GM19372 (cell line): ENCODE results near the gene NDUFS4.
A peak's percentile ranks its signal among the peaks of the same experiment; 100 is the strongest.
"Not testable (repeated sequence)": the region's sequence is repeated elsewhere in the genome, so short reads cannot be mapped to it uniquely, and the experiment has no call there.

Experiments used
- ATAC-seq: cut with Tn5 transposase; IDR thresholded peaks from one replicate; pipeline ENCODE4 v1.9.1; 2021; ENCODE audit warnings: mild to moderate bottlenecking, low read depth, moderate library complexity; ENCODE audit not compliant: unreplicated experiment

NDUFS4 gene

DNA sequence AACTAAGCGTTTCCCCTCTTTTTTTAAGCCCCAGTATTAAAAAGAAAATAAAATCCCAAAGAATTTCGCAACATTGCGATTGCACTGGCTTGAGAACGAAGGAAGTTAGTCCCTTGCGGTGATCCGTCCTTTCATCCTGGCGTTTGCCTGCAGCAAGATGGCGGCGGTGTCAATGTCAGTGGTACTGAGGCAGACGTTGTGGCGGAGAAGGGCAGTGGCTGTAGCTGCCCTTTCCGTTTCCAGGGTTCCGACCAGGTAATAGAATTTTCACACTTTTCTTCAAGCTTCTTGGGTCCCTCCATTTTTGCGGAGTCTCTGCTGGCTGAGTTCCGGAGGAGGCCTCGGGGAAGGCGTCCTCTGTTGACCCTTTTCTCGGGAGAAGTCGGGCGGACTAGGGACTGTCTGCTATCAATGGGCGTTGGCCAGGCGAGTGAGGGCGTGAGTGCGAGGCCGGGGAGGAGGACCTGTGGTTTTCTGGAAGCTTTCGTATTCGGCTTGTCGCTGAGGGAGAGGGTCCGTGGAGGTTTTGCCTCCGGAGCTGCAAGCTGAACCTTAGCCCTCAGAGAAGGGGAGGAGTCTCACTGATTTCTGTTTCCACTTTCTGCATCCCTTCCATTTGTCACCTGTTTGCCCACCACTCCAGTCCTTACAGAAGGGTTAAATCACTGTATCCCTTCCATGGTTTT is at the start of gene NDUFS4:
Gene NDUFS4, plus strand, starts transcription at position 134 of the 686 bp plus-strand sequence. Its CDS starts 24 bp downstream, at position 158.
- ATAC-seq = peak; percentile 93

DNA sequence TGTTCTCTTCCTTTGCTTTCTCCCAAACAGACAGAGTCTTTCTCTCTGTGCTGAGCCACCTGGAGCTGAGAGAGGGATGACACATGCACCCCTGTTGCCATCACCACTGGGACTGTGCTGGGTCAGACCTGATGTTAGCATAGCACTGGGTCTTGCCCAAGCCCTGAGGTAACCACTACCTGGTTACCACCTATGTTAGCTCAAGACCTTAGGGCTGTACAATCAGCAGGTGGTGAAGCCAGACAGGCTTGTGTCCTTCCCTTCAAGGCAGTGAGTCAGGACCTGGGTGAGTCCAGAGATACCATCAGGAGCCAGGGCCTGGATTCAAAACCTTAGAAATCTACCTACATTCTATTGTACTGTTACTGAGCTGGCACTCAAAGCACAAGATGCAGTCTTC is 47.9 kb upstream of the NDUFS4 start:
- ATAC-seq = no peak

DNA sequence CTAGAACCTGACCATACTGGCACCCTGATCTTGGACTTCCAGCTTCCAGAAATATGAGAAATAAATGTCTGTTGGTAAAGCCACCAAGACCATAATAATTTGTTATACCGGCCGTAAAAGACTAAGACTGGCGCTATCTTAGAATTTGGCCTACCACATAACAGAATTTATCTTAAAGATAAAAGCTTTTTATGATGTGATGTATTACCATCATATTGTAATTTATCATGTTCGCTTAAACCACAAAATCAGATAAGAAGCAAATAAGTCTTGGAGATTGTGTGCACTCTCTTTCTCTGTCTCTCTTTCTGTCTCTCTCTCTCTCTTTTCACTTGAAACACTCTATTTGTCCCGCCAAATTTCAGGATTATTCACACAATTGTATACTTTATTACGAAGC is 44.5 kb upstream of the NDUFS4 start:
- ATAC-seq = no peak

DNA sequence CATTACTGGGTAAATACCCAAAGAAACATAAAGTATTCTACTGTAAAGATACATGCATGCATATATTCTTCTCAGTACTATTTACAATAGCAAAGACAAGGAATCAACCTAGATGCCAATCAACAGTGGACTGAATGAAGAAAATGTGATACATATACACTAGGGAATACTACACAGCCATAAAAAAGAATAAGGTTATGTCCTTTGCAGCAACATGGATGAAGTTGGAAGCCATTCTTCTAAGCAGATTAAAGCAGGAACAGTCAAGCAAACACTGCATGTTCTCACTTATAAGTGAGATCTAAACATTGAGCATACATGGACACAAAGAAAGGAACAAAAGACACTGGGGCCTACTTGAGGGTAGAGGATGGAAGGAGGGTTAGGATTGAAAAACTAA is 39.6 kb upstream of the NDUFS4 start:
- no peak for ATAC-seq

DNA sequence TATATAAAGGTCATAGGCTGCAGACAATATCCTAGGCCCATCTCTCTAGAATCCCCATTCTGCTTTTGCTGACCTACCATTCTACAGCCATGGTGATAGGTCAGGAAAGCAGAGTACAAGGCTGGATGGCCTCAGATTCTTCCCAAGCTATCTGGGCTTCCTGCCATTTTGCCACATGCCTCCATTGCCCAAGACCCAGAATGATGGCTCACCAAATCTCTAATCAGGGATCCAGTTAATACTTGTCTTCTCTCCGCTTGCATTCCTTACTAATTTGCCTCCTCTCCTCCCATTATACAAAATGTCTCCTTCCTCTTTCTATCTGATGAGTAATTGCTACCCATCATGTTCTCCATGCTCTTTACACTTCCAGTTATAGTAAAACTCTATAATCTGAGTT is 22.7 kb upstream of the NDUFS4 start:
- ATAC-seq = no peak

DNA sequence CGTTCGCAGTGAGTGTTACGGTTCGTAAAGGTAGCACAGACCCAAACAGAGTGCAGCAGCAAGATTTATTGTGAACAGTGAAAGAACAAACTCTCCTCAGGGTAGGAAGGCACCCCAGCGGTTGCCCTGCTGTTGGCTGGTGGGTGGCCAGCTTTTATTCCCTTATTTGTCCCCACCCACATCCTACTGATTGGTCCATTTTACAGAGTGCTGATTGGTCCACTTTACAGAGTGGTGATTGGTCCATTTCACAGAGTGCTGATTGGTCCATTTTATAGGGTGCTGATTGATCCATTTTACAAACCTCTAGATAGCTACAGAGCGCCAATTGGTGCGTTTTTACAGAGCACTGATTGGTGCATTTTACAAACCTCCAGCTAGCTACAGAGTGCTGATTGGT is 19.7 kb upstream of the NDUFS4 start:
- not testable (repeated sequence) for ATAC-seq

DNA sequence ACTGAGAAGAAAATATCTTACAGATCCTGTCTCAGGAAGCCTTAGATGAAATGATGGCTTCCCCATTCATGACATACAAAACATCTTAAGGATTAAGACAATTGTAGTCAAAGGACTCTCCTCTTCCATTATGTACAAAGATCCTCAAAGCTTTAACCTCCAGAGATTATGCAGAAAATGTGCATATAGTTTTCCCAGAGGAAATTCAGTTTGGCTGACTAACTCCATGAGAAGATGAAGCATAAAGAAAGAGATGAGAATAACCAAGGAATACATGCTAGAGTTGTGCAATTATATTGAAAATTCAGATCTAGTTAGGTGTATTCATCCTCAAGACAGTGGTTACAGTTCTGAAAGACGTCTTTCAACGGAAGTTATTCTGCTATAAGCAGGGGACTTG is 18.6 kb upstream of the NDUFS4 start:
- no peak for ATAC-seq

DNA sequence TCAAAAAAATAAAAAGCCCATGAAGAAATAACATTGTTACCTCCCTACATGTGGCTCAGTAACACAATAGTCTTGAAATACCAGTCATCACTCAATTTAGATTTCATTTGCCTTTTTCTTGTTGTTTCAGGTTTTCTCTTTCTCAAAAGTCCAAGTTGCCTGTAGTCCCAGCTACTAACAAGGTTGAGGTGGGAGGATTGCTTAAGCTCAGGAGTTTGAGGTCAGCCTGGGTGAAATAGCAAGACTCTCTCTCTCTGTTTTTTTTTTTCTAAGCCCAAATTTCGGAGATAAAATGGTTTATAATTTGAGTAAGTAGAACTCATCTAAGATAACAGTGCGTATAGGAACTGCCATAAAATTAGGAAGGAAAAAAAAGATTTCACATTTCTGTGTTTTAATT is 17.5 kb upstream of the NDUFS4 start:
- no peak for ATAC-seq

DNA sequence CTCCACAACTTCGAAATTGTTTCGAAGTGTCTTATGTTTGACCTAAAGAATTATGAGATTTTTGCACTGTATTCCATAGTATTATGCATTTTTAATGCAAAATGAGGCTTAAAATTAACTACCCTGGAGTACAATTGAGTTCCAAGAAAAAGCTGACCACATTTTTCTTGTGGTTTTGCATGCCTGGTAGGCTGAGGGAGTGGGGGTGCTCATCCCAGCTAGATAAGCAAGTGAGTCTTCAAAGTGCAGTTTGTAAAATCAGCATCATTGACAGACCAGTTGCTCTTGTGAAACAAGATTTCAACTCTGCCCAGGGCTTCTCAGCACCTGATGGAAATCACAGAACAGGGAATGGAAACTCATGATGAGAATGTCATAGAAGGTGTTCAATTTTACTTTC is 17.0 kb upstream of the NDUFS4 start:
- no peak for ATAC-seq

DNA sequence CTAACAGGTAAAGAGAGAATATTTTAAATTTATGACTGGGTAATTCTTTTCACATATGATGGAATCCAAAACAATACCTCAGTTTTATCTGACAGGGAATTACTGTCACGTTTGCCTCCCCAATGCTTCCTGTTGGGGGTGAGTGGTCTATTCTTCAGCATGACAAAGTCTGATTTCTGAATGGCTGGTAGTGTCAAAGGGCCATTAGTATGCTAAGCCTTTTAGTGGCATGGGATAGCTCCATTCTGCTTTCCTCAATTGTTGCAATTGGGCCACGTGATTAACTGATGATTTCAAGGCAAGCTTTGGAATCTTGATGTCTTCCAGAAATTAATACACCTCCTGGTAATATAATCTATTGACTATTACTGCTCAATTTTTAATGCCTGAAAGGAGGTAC is 14.7 kb upstream of the NDUFS4 start:
- ATAC-seq = no peak

DNA sequence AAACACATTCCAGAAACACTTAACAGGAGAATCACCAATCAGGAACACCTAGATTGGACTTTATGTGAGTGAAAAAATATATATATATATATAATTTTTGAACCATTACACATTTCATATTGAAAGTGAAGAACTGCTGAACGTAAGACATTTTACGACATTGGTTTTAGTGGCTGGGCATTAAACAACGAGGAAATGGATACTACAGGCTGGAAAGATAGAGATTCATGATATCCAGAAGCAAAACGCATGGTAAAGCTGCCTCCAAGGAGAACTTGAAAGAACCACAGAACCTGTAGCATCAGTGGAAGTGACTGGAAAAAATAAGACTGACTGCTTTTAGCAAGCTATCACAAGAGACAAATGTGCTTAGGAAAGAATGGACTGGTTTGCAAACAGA is 13.2 kb upstream of the NDUFS4 start:
- no peak for ATAC-seq

DNA sequence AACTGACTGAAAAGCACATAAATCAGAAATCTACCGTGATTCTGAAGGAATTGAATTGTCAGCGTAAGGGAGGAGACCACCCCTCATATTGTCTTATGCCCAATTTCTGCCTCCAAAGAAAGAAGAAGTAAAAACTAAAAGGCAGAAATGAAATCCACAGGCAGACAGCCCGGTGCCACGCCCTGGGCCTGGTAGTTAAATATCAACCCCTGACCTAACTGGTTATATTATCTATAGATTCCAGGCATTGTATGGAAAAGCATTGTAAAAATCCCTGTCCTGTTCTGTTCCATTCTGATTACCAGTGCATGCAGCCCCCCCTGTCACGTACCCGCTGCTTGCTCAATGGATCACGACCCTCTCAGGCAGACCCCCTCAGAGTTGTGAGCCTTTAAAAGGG is 11.9 kb upstream of the NDUFS4 start:
- ATAC-seq = not testable (repeated sequence)

DNA sequence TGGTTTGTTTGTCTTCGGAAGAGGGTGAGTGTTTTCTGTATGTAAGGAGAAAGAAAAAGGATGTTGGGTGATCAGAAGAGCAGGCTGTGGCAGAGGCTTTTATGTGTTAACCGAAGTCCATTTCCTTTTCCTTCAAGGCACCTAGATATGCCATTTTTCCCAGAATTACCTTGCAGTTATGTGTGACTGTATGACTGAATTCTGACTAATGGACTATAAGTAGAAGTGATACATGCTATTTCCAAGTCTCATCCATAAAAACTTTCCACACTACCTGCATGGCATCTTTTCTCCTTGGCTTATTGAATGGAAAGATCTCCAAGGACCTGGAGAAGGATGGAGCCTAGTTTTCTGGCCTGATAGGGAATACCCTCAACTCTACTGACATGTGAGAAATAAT is 10.6 kb upstream of the NDUFS4 start:
- ATAC-seq = no peak

DNA sequence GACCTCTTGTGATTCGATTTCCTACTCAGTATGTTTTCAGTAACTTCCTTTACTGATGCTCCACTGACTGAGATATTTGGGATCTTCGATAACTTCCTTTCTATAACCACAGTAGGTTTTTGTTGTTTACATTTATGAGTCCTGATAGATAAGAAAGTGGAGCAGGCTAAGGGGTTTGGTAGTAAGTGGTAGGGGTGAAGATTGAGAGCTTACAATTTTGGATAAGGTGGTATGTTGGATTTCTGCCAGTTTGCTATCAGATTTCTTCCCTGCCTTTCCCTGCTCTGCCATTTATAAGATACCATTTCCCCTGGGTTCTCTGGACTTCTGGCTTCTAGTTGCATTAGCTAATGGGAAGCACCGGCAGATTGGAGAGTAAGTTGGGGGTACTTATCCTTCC is 7.9 kb upstream of the NDUFS4 start:
- no peak for ATAC-seq

DNA sequence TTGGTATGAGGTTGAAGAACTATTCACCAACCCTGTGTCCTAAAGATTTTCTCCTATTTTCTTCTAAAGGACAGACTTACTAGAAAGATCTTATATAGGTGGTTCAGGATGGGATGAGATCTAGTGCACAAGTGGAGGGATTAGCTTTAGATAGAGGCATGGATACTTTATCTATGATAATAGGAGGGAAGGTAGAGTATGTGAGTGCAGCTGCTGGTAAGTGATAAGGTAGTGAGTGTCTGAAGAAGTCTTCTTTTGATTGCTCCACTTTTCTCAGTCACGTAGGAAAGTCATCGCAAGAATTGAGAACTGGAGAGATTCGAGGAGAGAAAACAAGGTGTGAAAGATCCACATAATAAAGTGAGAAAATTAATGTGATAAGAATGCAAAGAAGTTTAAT is 6.0 kb upstream of the NDUFS4 start:
- ATAC-seq = no peak

DNA sequence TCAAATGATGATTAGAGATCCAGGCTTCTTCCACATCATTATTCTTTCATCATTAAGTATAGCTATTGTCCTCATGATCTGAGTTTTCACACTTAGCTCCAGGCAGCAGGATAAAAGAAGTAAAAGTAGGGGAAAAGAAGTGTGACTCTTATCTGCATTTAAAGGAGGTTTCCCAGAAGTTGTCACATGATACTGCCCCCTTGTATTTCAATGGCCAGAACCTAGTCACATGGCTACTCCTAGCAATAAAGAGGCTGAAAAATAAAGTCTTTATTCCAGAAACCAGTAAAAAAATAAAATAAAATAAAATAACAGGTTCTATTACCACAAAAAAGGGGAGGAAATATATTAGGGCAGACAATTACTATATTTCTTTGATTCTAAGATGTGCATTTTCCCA is 5.3 kb upstream of the NDUFS4 start:
- no peak for ATAC-seq

DNA sequence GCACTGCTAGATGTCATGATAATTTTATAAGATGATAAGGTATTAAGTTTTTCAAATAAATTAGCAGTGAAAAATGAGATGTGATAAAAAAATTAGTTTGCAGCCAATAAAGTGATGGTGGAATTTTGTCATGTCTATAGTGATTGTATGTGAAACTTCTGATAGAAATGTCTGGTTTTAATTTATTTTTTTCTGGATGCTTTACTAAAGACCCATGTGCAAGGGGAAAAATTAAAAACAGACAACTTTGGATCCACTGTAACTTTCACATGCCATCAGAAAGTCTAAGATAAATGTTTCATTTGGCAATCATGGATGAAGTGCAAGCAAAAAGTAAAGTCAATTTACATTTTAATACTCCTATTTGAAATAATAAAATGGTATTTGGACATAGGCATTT is 4.4 kb upstream of the NDUFS4 start:
- no peak for ATAC-seq

DNA sequence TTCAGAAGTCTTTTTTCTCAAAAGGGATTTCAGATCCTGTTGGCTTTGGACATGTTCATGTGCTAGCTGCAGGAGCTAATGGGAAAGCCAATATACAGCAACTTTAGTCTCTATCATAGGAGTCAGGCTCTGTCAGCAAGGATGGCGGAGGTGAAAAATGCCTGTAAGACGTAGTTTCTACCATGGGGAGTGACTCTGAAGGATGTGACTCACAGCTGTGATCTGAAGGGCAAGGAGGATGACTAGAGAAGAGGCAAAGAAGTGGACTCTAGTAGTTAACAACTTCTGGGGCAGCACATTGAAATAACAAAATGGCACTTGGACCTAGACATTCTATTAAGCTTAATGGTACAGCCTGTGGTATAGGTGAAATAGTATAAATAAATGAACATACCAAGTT is 3.1 kb upstream of the NDUFS4 start:
- ATAC-seq = no peak

DNA sequence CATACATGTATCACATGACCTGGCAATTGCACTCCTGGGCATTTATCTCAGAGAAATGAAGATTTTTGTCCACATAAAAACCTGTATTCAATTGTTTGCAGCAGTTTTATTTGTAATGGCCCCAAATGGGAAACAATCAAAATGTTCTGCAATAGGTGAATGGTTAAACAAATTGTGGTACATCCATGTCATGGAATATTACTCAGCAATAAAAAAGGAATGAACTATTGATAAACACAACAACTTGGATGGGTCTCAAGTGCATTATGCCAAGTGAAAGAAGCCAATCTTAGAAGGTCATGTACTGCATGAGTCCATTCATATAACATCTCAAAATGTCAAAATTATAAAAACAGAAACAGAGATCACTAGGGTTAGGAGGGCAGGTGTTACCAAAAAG is 1.5 kb upstream of the NDUFS4 start:
- no peak for ATAC-seq

DNA sequence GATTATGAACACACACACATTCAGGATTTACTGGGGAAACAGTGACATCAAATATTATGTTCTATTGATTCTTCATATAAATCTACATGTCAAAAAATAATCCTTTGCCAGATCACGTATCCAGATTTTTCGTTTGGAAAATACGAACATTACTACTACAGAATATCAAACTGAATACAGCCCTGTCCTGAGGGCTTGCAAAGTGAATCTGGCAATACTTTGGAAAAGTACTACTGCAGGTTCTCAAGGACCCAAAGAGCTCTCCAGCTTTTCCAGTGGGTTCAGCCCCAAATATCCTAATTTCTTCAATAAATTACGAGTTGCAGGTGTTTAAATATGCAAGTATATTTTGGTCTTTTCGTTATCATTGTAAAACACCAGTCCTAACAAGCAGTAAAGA is 411 bp upstream of the NDUFS4 start:
- ATAC-seq = peak; percentile 21

DNA sequence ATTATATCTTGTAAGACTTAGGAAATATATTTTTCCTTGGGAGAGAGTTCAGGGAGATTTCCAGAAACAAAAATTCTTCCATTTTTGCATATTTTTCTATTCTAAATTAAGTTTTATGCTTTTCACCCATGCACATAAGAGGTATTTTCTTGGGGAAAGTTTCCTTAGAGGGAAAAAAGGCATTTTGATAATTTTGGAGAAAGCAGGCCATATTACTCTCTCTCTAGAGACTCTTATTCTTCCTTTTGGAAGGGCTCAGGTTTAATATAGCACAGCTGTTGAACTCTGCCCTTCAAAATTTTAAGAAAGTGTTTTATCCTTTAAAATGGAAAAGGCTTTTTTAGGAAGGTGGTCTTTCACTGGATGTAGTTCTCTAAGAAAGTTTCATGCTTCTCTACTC is 8.0 kb downstream of the NDUFS4 start:
- no peak for ATAC-seq

DNA sequence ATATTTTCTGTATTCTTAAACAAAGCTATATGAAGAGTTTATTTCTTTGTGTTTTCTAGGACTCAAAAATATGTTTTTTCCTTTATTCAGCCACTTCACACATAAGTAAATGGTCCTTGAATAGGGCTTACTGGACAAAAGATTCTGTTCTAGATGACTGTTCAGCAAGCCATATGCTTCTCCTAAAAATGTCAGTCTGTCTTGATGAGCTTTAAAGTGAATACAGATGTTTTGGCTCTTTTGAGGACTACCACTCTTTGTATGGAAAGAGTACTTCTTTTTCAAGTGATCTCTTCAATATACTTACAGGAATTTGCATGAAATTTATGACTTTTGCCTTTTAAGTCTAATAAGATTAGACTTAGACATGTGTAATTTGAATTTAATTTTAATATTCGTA is 8.4 kb downstream of the NDUFS4 start:
- ATAC-seq = no peak

DNA sequence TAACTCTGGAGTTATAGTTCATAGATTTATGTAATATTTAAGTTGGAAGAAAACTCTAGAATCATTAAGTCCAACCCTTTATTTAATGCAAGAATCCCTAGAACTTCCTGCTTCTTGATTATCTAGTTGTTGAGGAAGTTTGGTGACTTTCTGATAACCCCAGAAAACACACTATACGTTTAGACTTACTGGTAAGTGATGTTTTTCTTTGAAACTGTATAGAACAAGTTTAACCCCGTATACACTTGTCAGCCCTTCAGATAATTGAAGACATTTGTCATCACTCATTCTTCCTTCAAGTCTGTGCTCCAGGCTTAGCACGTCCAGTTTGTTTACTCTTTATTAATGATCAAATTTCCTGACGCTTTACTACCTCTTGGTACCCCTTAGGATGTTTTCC is 9.0 kb downstream of the NDUFS4 start:
- no peak for ATAC-seq
